Middle frontal gyrus (tissue), 1 donor: Measurements from ENCODE around the gene CACNA2D3.

Experiments
- DNase-seq: peaks from one replicate; pipeline ENCODE4 v3.0.0-alpha.2; 2015; ENCODE audit warnings: low spot score; ENCODE audit errors: extremely low spot score

Gene CACNA2D3

GRCh38 chr3:54519493-54519892 lies 397.1 kb downstream of the CACNA2D3 start:
- DNase-seq, result no peak

DNA sequence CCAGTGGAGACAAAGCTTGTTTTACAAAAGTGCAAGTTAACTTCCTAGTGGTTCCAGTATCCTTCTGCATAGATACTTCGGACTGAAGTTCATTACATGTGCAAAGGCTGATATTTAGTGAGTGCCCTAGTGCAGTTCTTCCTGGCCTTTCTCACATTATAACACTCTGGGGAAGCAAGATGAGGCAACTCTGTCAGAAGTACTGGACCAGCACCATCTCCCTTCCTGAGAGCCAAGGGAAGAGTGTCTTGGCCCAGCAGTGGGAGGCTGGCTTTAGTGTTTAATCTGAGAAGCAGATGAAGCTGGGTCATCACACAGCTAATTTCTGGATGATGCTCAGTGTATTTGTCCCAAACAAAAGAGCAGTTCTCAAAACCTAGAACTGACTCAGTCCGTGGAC lies 397.7 kb downstream of the CACNA2D3 start:
- no peak for DNase-seq

DNA sequence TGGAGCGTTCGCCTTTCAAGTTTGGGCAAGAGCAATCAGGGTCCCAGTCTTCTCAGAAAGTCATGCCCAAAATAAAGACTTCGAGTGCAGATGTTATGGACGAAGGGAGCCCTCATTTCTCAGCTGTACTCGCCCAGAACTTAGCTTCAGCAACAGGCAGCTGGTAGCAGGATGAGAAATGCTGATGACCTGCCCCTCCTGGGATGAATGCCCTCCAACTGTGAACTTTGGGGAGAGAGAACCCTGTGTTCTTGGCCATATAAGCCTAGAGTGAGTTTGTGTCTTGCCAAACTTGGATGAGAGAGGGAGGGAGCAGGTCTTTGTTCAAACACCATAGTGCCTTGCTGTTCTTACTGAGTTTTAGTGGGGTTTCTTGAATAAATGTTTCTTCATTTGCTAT lies 405.2 kb downstream of the CACNA2D3 start:
- no peak for DNase-seq

- DNase-seq, result no peak
Measured at GRCh38 chr3:54527953-54528352, 405.6 kb downstream of the CACNA2D3 start.

GRCh38 chr3:54528668-54529067 lies 406.3 kb downstream of the CACNA2D3 start:
- no peak for DNase-seq

- no peak for DNase-seq
Measured at GRCh38 chr3:54530091-54530490, 407.7 kb downstream of the CACNA2D3 start.

DNA sequence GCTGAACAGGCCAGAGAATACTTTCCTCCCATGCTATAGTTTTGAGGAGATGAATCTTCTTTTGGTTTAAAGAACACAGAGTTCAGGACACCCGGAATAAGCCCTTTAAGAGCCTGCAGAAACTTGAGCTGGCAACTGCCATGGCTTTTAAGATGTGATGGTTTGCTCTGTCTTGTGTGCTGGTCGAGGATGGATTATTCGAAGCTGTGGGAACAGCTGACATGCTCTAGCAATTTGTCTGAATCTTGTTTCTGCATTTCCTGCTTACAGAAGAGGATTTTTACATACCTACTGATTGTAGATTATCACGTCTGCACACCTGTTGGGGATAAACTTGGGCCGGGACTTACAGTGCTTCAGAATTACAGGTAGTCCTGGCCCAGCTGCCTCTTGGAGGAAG lies 408.6 kb downstream of the CACNA2D3 start:
- no peak for DNase-seq

DNA sequence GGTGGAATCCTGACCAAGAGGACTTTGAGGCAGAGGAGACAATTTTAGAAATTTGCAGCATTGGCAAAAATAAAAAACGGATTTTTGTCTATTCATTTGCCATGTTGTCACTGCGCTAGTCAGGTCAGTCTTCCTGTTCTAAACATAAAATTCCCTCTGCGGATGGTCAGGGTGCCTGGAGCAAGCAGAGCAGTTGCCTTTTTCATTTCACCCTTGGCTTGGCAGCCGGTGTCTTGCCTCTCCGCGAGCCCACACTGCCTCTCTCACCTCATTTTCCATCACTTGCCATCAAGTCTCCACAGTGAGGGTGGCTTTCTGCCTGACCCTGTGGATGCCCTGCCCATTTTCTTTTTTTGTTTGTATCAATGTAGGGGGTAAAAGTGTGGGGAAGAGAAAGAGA lies 409.4 kb downstream of the CACNA2D3 start:
- no peak for DNase-seq

DNA sequence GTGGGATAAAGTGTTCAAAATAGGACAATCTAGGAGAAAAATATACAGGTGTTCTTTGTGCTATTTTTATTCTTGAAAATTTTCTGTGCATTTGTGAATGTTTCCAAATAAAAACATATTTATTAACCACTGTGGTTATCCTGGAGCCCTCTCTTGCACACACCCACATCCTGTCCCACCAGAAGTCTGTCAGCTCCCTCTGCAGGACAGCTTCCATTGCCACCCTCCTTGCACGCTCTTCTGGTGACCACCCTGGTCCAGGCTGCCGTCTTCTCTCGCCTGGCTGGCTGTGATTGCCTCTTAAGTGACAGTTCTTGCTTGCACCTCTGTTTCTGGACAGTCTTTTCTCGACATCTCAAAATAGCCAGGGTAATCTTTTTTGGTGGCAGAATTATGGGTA lies 411.5 kb downstream of the CACNA2D3 start:
- DNase-seq, result no peak

DNA sequence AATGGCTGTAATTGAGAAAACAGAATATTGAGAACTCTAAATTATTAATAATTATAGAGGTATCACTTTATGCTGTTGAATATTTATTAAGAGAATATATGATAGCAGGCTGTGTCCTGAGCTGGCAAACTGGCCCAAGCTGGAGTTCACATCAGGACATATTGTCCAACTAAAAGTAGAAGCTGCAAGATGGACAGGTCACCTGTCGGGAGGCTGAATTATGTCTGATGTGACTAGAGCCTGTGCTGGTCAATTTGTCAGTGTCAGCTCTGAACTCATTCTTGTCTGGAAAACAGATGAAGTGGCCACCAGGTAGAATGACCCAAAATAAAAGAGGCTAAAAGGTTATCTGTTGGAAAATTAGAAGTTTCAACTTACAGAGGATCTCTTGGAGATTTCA lies 413.3 kb downstream of the CACNA2D3 start:
- no peak for DNase-seq

GRCh38 chr3:54536450-54536849 lies 414.1 kb downstream of the CACNA2D3 start:
- no peak for DNase-seq

GRCh38 chr3:54537506-54537905 lies 415.2 kb downstream of the CACNA2D3 start:
- DNase-seq, result no peak

GRCh38 chr3:54538346-54538745 lies 416.0 kb downstream of the CACNA2D3 start:
- DNase-seq, result no peak

DNA sequence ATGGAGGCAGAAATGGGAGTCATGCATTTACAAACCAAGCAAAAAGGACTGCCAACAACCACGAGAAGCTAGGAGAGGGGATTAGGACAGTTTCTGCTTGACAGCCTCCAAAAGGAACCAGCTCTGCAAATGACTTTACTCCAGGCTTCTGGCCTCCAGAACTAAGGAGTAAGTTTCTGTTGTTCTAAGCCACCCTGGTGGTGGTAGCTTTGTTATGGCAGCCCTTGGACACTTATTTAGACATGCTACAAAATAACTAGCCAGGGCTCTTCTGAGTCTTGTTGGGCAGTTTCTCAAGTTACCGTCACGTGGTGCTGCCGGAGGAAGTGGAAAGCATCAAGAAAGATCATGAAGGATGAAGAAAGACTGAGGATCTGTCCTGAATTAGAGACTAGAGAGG lies 419.0 kb downstream of the CACNA2D3 start:
- DNase-seq, result no peak

- no peak for DNase-seq
Measured at GRCh38 chr3:54543446-54543845, 421.1 kb downstream of the CACNA2D3 start.

GRCh38 chr3:54547051-54547450 lies 424.7 kb downstream of the CACNA2D3 start:
- DNase-seq, result no peak

- DNase-seq, result no peak
Measured at GRCh38 chr3:54547846-54548245, 425.5 kb downstream of the CACNA2D3 start.

GRCh38 chr3:54549607-54550220 lies 427.4 kb downstream of the CACNA2D3 start:
- DNase-seq, result no peak

DNA sequence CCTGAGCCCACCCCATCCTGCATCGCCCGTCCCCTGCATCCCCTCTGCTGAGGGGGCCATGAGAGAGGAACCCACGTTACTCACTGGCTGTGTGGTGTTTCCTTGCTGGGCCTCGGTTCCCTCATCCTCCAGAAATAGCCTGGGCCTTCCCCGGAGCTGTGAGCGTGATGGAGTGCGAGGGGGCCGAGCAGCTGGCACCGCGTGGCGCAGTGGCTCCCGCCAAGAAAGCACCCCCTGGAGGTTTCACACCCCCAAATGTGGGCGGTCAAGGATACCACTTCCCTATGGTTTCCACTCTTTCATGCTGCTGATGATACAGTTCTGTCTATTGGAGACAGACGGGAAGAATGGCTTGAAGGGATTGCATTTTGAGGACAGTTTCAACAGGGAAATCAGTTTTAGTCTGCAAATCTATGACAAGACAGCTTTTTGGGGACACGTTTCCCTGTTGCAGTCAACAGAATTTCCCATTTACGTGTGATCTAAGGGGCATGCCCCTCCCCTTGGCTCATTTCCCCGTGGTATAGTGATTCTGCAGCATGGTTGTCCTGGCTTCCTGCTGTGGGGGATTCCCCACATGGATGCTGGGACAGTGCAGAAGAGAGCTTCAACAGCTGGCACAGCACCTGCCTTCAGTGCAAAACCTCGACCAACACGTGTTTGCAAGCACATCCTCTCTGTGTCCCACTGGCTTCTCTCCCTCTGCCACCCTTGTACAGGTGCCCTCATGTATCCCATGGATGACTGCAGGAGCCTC lies 428.0 kb downstream of the CACNA2D3 start:
- DNase-seq, result peak; percentile 60

- no peak for DNase-seq
Measured at GRCh38 chr3:54556630-54557029, 434.3 kb downstream of the CACNA2D3 start.

GRCh38 chr3:54557538-54558428 lies 435.4 kb downstream of the CACNA2D3 start:
- DNase-seq, result no peak
